Tibial artery (tissue), 4 donors: ENCODE data around the gene TBC1D32.
"Not testable (repeated sequence)": the region's sequence is repeated elsewhere in the genome, so short reads cannot be mapped to it uniquely, and the experiment has no call there.

ENCODE experiments used
- DNase-seq, 2 donors: peaks; one replicate each; pipeline ENCODE4 v3.0.0-alpha.2; 2019
- H3K27ac ChIP-seq, 2 donors: fragments of 200-600 bp; sonication (generic) in 1 of 2; 1 replicate in 1 of 2; 2 replicates in 1 of 2; pipeline ENCODE4 v1.5.1; 2018 to 2019; ENCODE audit warnings: mild to moderate bottlenecking in 1 of 2
- H3K27me3 ChIP-seq, 2 donors: fragments of 200-600 bp; sonication (generic) in 1 of 2; one replicate each; pipeline versions ENCODE4 v1.5.1 to v1.6.0; 2016 to 2019
- H3K36me3 ChIP-seq, 3 donors: fragments of 200-600 bp; sonication (generic) in 2 of 3; one replicate each; pipeline ENCODE4 v1.5.1; 2016 to 2019; ENCODE audit warnings: mild to moderate bottlenecking in 2 of 3
- H3K4me1 ChIP-seq, 4 donors: fragments of 200-600 bp; sonication (generic) in 2 of 4; 1 replicate in 3 of 4; 2 replicates in 1 of 4; pipeline ENCODE4 v1.5.1; 2016 to 2019
- H3K4me3 ChIP-seq, 2 donors: fragments of 200-600 bp; sonication (generic) in 1 of 2; 1 replicate in 1 of 2; 2 replicates in 1 of 2; pipeline ENCODE4 v1.5.1; 2018 to 2019; ENCODE audit warnings: mild to moderate bottlenecking in 2 of 2
- H3K9me3 ChIP-seq, 3 donors: fragments of 200-600 bp; sonication (generic) in 1 of 3; one replicate each; pipeline ENCODE4 v1.5.1; 2016 to 2019
- CTCF ChIP-seq, 2 experiments: fragments of 200-600 bp in 1 of 2; fragments of 450-650 bp in 1 of 2; IDR thresholded peaks; one replicate each; pipeline ENCODE4 v1.5.1; 2017 to 2019; ENCODE audit warnings: antibody characterized with exemption in 2 of 2, mild to moderate bottlenecking in 1 of 2, moderate library complexity in 1 of 2
- intact Hi-C: fragments of 100-400 bp; cut with DNase I; formaldehyde crosslinking; loops from one replicate; pipeline ENCODE4 v1.15.0; 2023; ENCODE audit warnings: low total_unique reads

Gene TBC1D32

DNA sequence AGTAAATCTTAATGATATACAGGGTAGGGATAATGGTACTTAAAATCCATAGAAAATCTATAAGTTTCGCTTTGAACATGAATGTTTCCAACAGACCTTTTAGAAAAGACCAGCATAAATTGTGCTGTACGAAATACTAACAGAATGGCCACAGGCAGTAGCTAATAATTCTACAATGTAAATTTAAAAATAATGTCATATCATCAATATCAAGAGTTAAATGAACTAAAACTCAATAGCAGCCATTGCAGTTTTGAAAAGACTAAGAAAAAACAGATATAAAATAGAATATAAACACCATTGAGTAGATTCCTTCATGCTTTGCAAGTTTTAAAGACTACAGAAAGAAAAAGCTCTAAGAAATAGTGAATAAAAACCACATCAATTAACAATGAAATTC, 14.7 kb downstream of the TBC1D32 start:
- Histone ChIP-seq H3K4me3 (no peak overlapping the region), H3K4me1 (peaks cover 0 to 3% (median 0%) of the 10 kb centered on the region in 4 donors), H3K27me3 (no peaks in the 10 kb centered on the region), H3K27ac (no peak overlapping the region), H3K9me3 (no peaks in the 10 kb centered on the region), H3K36me3 (peaks cover 0 to 4% (median 4%) of the 10 kb centered on the region in 3 donors)
- DNase-seq, result no peak
- intact Hi-C loops, result no loop called here
- TF ChIP-seq CTCF (IDR thresholded peaks at IDR 0.05), result no peak

GRCh38 chr6:121319112-121319553, 15.1 kb downstream of the TBC1D32 start:
- intact Hi-C loops, result no loop called here
- Histone ChIP-seq H3K4me3 (peak overlapping the region in 1 of 2 donors; percentile 2), H3K36me3 (peaks cover 0 to 4% (median 4%) of the 10 kb centered on the region in 3 donors), H3K27me3 (no peaks in the 10 kb centered on the region), H3K9me3 (no peaks in the 10 kb centered on the region), H3K4me1 (peaks cover 0 to 3% (median 0%) of the 10 kb centered on the region in 4 donors), H3K27ac (no peak overlapping the region)
- DNase-seq, result no peak
- TF ChIP-seq CTCF (IDR thresholded peaks at IDR 0.05), result peak; percentile 22 to 40

GRCh38 chr6:121314381-121315112, 19.7 kb downstream of the TBC1D32 start:
- no peak for TF ChIP-seq CTCF (IDR thresholded peaks at IDR 0.05)
- DNase-seq, result no peak
- intact Hi-C loops, result no loop called here

GRCh38 chr6:121311814-121312213, 22.5 kb downstream of the TBC1D32 start:
- intact Hi-C loops, DNase-seq, H3K36me3 ChIP-seq, H3K27me3 ChIP-seq, H3K4me1 ChIP-seq, H3K9me3 ChIP-seq, H3K27ac ChIP-seq, H3K4me3 ChIP-seq: not testable (repeated sequence)

More at GRCh38 chr6:121314381-121315112, 19.7 kb downstream of the TBC1D32 start:
- Histone ChIP-seq H3K4me3 (no peak overlapping the region), H3K27ac (no peak overlapping the region), H3K36me3 (no peaks in the 10 kb centered on the region), H3K27me3 (no peaks in the 10 kb centered on the region), H3K4me1 (peaks cover 0 to 2% (median 0%) of the 10 kb centered on the region in 4 donors), H3K9me3 (no peaks in the 10 kb centered on the region)

- Histone ChIP-seq H3K27me3 (no peaks in the 10 kb centered on the region), H3K4me1 (no peaks in the 10 kb centered on the region), H3K4me3 (no peak overlapping the region), H3K27ac (no peak overlapping the region), H3K9me3 (no peaks in the 10 kb centered on the region), H3K36me3 (no peaks in the 10 kb centered on the region)
- intact Hi-C loops, result no loop called here
- DNase-seq, result no peak
- no peak for TF ChIP-seq CTCF (IDR thresholded peaks at IDR 0.05)
Observed at GRCh38 chr6:121310495-121310894, 23.8 kb downstream of the TBC1D32 start.

DNA sequence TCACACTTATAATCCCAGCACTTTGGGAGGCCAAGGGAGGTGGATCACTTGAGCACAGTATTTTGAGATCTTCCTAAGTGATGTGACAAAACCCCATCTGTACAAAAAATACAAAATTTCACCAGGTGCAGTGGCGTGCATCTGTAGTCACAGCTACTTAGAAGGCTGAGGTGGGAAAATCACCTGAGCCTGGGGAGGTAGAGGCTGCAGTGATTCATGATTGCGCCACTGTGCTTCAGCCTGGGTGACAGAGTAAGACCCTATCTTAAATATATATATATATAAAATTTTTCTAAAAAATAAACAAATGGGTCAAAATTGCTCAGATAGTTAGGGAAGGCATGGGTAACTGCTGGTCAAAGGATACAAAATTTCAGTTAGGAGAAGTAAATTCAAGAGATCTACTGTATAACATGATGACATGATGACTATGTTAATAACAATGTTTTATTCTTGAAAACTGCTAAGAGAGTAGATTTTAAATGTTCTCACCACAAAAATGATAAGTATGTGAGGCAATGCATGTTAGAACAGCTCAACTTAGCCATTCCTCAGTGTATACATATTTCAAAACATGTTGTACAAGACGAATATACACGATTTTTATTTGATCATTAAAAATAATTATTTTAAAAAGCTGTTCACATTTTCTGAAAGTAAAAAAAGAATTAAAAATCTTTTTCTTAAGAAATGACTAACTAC, 24.4 kb downstream of the TBC1D32 start:
- H3K4me3 ChIP-seq, result no peak overlapping the region
- no peak for TF ChIP-seq CTCF (IDR thresholded peaks at IDR 0.05)
- intact Hi-C loops, result no loop called here
- no peak for DNase-seq
- no peaks in the 10 kb centered on the region for H3K9me3 ChIP-seq
- no peaks in the 10 kb centered on the region for H3K27me3 ChIP-seq
- no peak overlapping the region for H3K27ac ChIP-seq
- no peaks in the 10 kb centered on the region for H3K36me3 ChIP-seq
- no peaks in the 10 kb centered on the region for H3K4me1 ChIP-seq
